B cell (primary cell): Measurements from ENCODE around the gene DAW1. TPM values are rescaled to one million over a fixed set of nuclear protein-coding genes. Genes with fewer than 3 reads are reported as not detected.

Experiments
- ATAC-seq: fragments of 200-7000 bp; cut with Tn5 transposase; one replicate; pipeline ENCODE4 v1.10.0; 2021; ENCODE audit warnings: low read depth, mild to moderate bottlenecking, moderate number of reproducible peaks, moderate library complexity
- CTCF ChIA-PET: fragments of 350-600 bp; sonication (Branson Sonifier 250); formaldehyde crosslinking; loops from one replicate; lab custom pipeline; 2021; ENCODE audit warnings: antibody characterized with exemption, inconsistent platforms; lab: Charles Lee
- POLR2A ChIA-PET: fragments of 350-600 bp; sonication (Branson Sonifier 250); formaldehyde crosslinking; loops from one replicate; lab custom pipeline; 2021; ENCODE audit warnings: antibody characterized with exemption; lab: Charles Lee
- DNase-seq: peaks from one replicate; pipeline ENCODE4 v3.0.0; 2013
- H2AFZ ChIP-seq: 2 replicates; pipeline ENCODE4 v1.6.1; 2012; ENCODE audit warnings: mild to moderate bottlenecking, low read depth, low read length; ENCODE audit not compliant: insufficient read depth, poor library complexity, severe bottlenecking
- H3K27ac ChIP-seq, 2 donors: 1 replicate in 1 of 2; 2 replicates in 1 of 2; pipeline ENCODE4 v1.5.1; 2012 to 2013; ENCODE audit warnings: low read length in 2 of 2, mild to moderate bottlenecking in 2 of 2, moderate library complexity in 1 of 2
- H3K27me3 ChIP-seq, 4 experiments: fragments of 200-600 bp in 1 of 4; sonication (generic) in 1 of 4; replicated peaks in 1 of 4; 1 replicate in 2 of 4; 2 replicates in 2 of 4; pipeline versions ENCODE4 v1.6.1 to v1.7.0; 2013 to 2016; ENCODE audit warnings: low read length in 3 of 4, mild to moderate bottlenecking in 2 of 4, mixed read lengths in 1 of 4, moderate library complexity in 1 of 4; ENCODE audit not compliant: insufficient read depth in 4 of 4, control insufficient read depth in 3 of 4; ENCODE audit errors: control extremely low read depth in 1 of 4
- H3K36me3 ChIP-seq, 2 experiments: replicated peaks in 1 of 2; 1 replicate in 1 of 2; 2 replicates in 1 of 2; pipeline versions ENCODE4 v1.6.1 to v1.7.1; 2013; ENCODE audit warnings: low read length in 1 of 2; ENCODE audit not compliant: insufficient read depth in 2 of 2, control insufficient read depth in 1 of 2; ENCODE audit errors: control extremely low read depth in 1 of 2, extremely low read depth in 1 of 2
- H3K4me1 ChIP-seq, 2 donors: fragments of 200-600 bp in 1 of 2; sonication (generic) in 1 of 2; 1 replicate in 1 of 2; 2 replicates in 1 of 2; pipeline versions ENCODE4 v1.5.1 to v1.6.1; 2013 to 2017; ENCODE audit warnings: low read length in 2 of 2; ENCODE audit not compliant: control insufficient read depth in 2 of 2, insufficient read depth in 2 of 2
- H3K4me2 ChIP-seq: replicated peaks from 2 replicates; pipeline ENCODE3; 2012; ENCODE audit warnings: mild to moderate bottlenecking, low read depth, low read length; ENCODE audit not compliant: poor library complexity, severe bottlenecking
- H3K4me3 ChIP-seq, 5 experiments: fragments of 200-600 bp in 1 of 5; sonication (generic) in 1 of 5; 1 replicate in 3 of 5; 2 replicates in 2 of 5; pipeline versions ENCODE4 v1.5.1 to v1.7.0; 2011 to 2016; ENCODE audit warnings: low read length in 4 of 5, mild to moderate bottlenecking in 4 of 5, low read depth in 2 of 5, control low read depth in 1 of 5, moderate library complexity in 1 of 5; ENCODE audit not compliant: insufficient read depth in 1 of 5; ENCODE audit errors: control extremely low read depth in 1 of 5, extremely low read depth in 1 of 5
- H3K79me2 ChIP-seq: fragments of 200-600 bp; sonication (generic); one replicate; pipeline ENCODE4 v1.6.0; 2016; ENCODE audit warnings: low read length; ENCODE audit not compliant: control insufficient read depth, insufficient read depth
- H3K9ac ChIP-seq: fragments of 200-600 bp; sonication (generic); 2 replicates; pipeline ENCODE4 v1.6.1; 2017; ENCODE audit warnings: mild to moderate bottlenecking, low read length, moderate library complexity
- H3K9me3 ChIP-seq, 3 donors: one replicate each; pipeline versions ENCODE4 v1.6.1 to v1.7.1; 2013; ENCODE audit warnings: low read length in 2 of 3; ENCODE audit not compliant: control insufficient read depth in 2 of 3, insufficient read depth in 1 of 3; ENCODE audit errors: control extremely low read depth in 1 of 3
- H4K20me1 ChIP-seq: 2 replicates; pipeline ENCODE4 v1.6.0; 2012; ENCODE audit warnings: mild to moderate bottlenecking, low read length; ENCODE audit not compliant: insufficient read depth, control insufficient read depth, poor library complexity, severe bottlenecking
- H3K27ac Mint-ChIP-seq: one replicate; pipeline ENCODE4 v1.8.0; 2021; ENCODE audit warnings: mixed read lengths
- H3K27me3 Mint-ChIP-seq: one replicate; pipeline ENCODE4 v1.8.0; 2021; ENCODE audit warnings: mixed read lengths
- H3K4me1 Mint-ChIP-seq: one replicate; pipeline ENCODE4 v1.8.0; 2021; ENCODE audit warnings: mixed read lengths
- H3K4me3 Mint-ChIP-seq: one replicate; pipeline ENCODE4 v1.8.0; 2021; ENCODE audit warnings: mixed read lengths
- H3K9me3 Mint-ChIP-seq: one replicate; pipeline ENCODE4 v1.8.0; 2022; ENCODE audit warnings: mixed read lengths; ENCODE audit not compliant: insufficient read depth
- EZH2 ChIP-seq: IDR thresholded peaks from 2 replicates; pipeline ENCODE4 v1.6.1; 2012; ENCODE audit warnings: borderline replicate concordance, low read depth, mild to moderate bottlenecking, moderate library complexity, low read length; ENCODE audit not compliant: insufficient read depth, poor library complexity, severe bottlenecking
- WGBS: methylation state at CpG from one replicate; pipeline ENCODE4 v1.1.5; 2013; ENCODE audit warnings: missing lambda C conversion rate; ENCODE audit not compliant: insufficient coverage; 5-methylcytosine and 5-hydroxymethylcytosine counted together
- intact Hi-C: fragments of 100-400 bp; cut with micrococcal nuclease; formaldehyde crosslinking; loops from one replicate; pipeline ENCODE4 v1.10.0; 2022
- polyA plus RNA-seq: library from polyadenylated mRNA; depleted of rRNA; stranded (reverse); fragments of >200 nt; gene quantifications from 2 replicates; pipeline ENCODE4 v1.2.3, GENCODE V29; 2012
- total RNA-seq, 2 donors: library from RNA; stranded (reverse); fragments of 120-200 nt in 1 of 2; gene quantifications; 1 replicate in 1 of 2; 2 replicates in 1 of 2; pipeline versions ENCODE4 v1.2.3 to v1.2.4, GENCODE V29; 2013 to 2022
- TF ChIP-seq, protein P1 (sequence below): fragments of 200-600 bp; IDR thresholded peaks from one replicate; pipeline ENCODE4 v1.8.0; 2022; ENCODE audit warnings: antibody characterized with exemption, mild to moderate bottlenecking

The DAW1 gene
- total and polyA plus RNA-seq, 2 donors (not counting 1 experiment from before 2014, with no cell fraction given), result not detected

DNA sequence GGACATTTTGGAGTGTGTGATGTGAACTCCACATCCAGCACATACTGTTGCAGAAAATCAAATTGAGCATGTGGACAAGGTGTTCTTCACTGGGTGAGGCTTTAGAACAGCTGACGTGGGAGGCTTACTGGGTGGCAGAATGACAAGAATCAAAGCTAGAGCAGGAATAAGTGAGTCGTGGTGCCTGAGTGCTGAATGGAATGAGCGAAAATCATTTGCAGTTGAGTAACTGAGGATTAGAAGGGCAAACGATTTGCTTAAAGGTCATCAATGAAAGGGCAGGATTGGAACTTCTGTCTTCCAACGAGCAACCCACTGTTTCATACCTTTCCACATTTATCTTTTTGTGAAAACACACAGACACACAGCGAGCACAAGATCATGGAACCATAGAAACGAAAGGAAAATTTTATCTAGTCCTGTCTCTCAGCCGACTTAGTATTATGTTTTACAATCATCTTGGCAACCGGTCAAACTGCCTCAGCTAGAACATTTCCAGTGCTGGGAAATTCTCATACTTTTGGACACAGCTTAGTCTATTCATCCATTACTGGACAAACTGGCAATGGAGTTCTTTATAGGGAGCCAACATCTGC, 7.2 kb upstream of the DAW1 start:
- Histone ChIP-seq H2AFZ (no peak overlapping the region), H3K4me3 (no peak overlapping the region), H3K4me1 (no peaks in the 10 kb centered on the region), H3K36me3 (no peaks in the 10 kb centered on the region), H3K27me3 (peaks cover 0 to 4% (median 0%) of the 10 kb centered on the region in 4 experiments), H3K9ac (no peak overlapping the region), H3K9me3 (no peaks in the 10 kb centered on the region), H4K20me1 (no peaks in the 10 kb centered on the region), H3K27ac (no peak overlapping the region), H3K79me2 (no peaks in the 10 kb centered on the region), H3K4me2 (no peak overlapping the region)
- DNase-seq (no peak), ATAC-seq (no peak)
- H3K9me3 Mint-ChIP-seq, result no peaks in the 10 kb centered on the region
- ChIA-PET CTCF (interaction anchor here (1.7 kb wide), 1 partner anchor 13 kb away, joined by 4 read pairs; no protein-coding TSS in a partner anchor), POLR2A (no interaction called here)
- TF ChIP-seq, protein P1, sequence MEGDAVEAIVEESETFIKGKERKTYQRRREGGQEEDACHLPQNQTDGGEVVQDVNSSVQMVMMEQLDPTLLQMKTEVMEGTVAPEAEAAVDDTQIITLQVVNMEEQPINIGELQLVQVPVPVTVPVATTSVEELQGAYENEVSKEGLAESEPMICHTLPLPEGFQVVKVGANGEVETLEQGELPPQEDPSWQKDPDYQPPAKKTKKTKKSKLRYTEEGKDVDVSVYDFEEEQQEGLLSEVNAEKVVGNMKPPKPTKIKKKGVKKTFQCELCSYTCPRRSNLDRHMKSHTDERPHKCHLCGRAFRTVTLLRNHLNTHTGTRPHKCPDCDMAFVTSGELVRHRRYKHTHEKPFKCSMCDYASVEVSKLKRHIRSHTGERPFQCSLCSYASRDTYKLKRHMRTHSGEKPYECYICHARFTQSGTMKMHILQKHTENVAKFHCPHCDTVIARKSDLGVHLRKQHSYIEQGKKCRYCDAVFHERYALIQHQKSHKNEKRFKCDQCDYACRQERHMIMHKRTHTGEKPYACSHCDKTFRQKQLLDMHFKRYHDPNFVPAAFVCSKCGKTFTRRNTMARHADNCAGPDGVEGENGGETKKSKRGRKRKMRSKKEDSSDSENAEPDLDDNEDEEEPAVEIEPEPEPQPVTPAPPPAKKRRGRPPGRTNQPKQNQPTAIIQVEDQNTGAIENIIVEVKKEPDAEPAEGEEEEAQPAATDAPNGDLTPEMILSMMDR, result no peak
- TF ChIP-seq EZH2, result no peak
- H3K4me3 Mint-ChIP-seq, result no peak overlapping the region
- intact Hi-C loops, result no loop called here
- H3K27me3 Mint-ChIP-seq, result peaks cover 6% of the 10 kb centered on the region
- no peaks in the 10 kb centered on the region for H3K4me1 Mint-ChIP-seq
- WGBS, result 78% methylated on average over 9 of the region's 9 CpGs
- H3K27ac Mint-ChIP-seq, result no peak overlapping the region

DNA sequence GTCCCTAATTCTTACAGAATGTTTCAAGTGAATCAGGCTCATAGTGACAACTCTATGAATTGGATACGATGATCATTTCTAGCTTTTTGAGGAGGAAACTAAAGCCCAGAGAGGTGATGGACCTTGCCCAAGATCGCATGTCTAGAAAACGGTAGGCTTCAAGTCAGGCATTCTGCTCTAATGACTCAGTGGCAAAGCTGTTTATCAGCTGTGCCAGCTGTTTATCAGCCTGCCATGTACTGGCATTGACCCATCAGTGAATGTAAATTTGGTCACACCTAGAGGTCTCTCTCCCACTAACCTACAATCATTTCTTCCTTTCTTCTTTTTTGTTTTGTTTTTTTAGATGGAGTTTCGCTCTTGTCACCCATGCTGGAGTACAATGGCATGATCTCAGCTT, 6.1 kb upstream of the DAW1 start:
- no peak overlapping the region for H3K4me3 ChIP-seq
- no peaks in the 10 kb centered on the region for H3K79me2 ChIP-seq
- WGBS, result 88% methylated on average over 4 of the region's 4 CpGs
- H3K9me3 ChIP-seq, result no peaks in the 10 kb centered on the region
- Mint-ChIP-seq H3K27me3 (peaks cover 14% of the 10 kb centered on the region), H3K9me3 (no peaks in the 10 kb centered on the region), H3K4me3 (no peak overlapping the region), H3K27ac (no peak overlapping the region), H3K4me1 (no peaks in the 10 kb centered on the region)
- intact Hi-C loops, result no loop called here
- no peak overlapping the region for H2AFZ ChIP-seq
- ChIA-PET CTCF (interaction anchor here (1.7 kb wide), 1 partner anchor 12 kb away, joined by 4 read pairs; no protein-coding TSS in a partner anchor), POLR2A (no interaction called here)
- H3K27ac ChIP-seq, result no peak overlapping the region
- ATAC-seq (no peak), DNase-seq (no peak)
- H3K9ac ChIP-seq, result no peak overlapping the region
- no peak for TF ChIP-seq EZH2
- TF ChIP-seq, protein P1, result no peak
- H3K27me3 ChIP-seq, result peaks cover 0 to 4% (median 0%) of the 10 kb centered on the region in 4 experiments
- no peaks in the 10 kb centered on the region for H3K36me3 ChIP-seq
- no peaks in the 10 kb centered on the region for H4K20me1 ChIP-seq
- H3K4me1 ChIP-seq, result no peaks in the 10 kb centered on the region
- no peak overlapping the region for H3K4me2 ChIP-seq
